ENCODE results near the gene CSRP1. TPM values are rescaled to one million over a fixed set of nuclear protein-coding genes. Genes with fewer than 3 reads are reported as not detected.

Gene CSRP1
- total and polyA plus RNA-seq, 2 of the 13 experiments (the other 11 are each of a cell fraction or from before 2014, with no cell fraction given) = 17.7 to 68.9 TPM

- in situ Hi-C loops (cut with HindIII; ENCODE audit: extremely low pct_ligation_motif_present, low pct_unique_long_range_greater_than_20kb) (no loop called here), intact Hi-C loops (cut with micrococcal nuclease; ENCODE audit: unreplicated experiment) (no loop called here)
- DNase-seq (ENCODE audit: low spot score) (no peak), ATAC-seq (no peak), FAIRE-seq (no peak)
- ChIA-PET POLR2A (no interaction called here), CTCF (ENCODE audit: low intra/inter-chr PET ratio, low total read pairs) (no interaction called here)
- no peaks in the 10 kb centered on the region for H3K36me3 ChIP-seq (replicated peaks in 1 of 2; ENCODE audit: control insufficient read depth in 1 of 2, insufficient read depth in 2 of 2, low read length in 2 of 2)
- H3K9me3 ChIP-seq (ENCODE audit: low read length) = no peaks in the 10 kb centered on the region
- 15% methylated on average over 6 of the region's 6 CpGs for WGBS (ENCODE audit: low lambda C conversion rate)
- H3K9ac ChIP-seq (ENCODE audit: insufficient read depth, low read depth, low read length) = no peak overlapping the region
- H3K27ac ChIP-seq (ENCODE audit: extremely low read length, insufficient read depth, low read length) = no peak overlapping the region
- H3K79me2 ChIP-seq (ENCODE audit: insufficient read depth, low read length) = no peaks in the 10 kb centered on the region
- H3K4me2 ChIP-seq (ENCODE audit: low read depth, low read length) = no peak overlapping the region
- BruUV-seq (replicated peaks) = no TSS peak
- no peaks in the 10 kb centered on the region for H4K20me1 ChIP-seq (ENCODE audit: insufficient read depth, low read length)
- peaks cover 18% of the 10 kb centered on the region for H3K4me1 ChIP-seq (ENCODE audit: insufficient read depth, low read length)
- H3K27me3 ChIP-seq (ENCODE audit: control insufficient read depth in 1 of 2, insufficient read depth in 2 of 2, low read length in 2 of 2) = peaks cover 17 to 71% of the 10 kb centered on the region in 2 experiments
- no peak overlapping the region for H2AFZ ChIP-seq (ENCODE audit: low read length)
- no peak overlapping the region for H3K4me3 ChIP-seq (replicated peaks in 1 of 3; ENCODE audit: insufficient read depth in 1 of 3, low read depth in 2 of 3, low read length in 3 of 3)
- TF ChIP-seq MIXL1 (CRISPR knock-in tag; IDR thresholded peaks at IDR 0.05) = no peak
- TF ChIP-seq ZNF891 (CRISPR knock-in tag; IDR thresholded peaks at IDR 0.05) = no peak
- TF ChIP-seq ZNF674 (CRISPR knock-in tag; IDR thresholded peaks at IDR 0.05; ENCODE audit: low read depth) = no peak
- no peak for TF ChIP-seq GZF1 (CRISPR knock-in tag; IDR thresholded peaks at IDR 0.05)
- TF ChIP-seq HHEX (CRISPR knock-in tag; IDR thresholded peaks at IDR 0.05) = no peak
- TF ChIP-seq PLSCR1 (CRISPR knock-in tag; IDR thresholded peaks at IDR 0.05; ENCODE audit: borderline replicate concordance) = no peak
- no peak for TF ChIP-seq ZNF280D (CRISPR knock-in tag; IDR thresholded peaks at IDR 0.05)
- TF ChIP-seq ZFYVE20 (CRISPR knock-in tag; IDR thresholded peaks at IDR 0.05; ENCODE audit: borderline replicate concordance, low read depth) = no peak
- TF ChIP-seq ZNF407 (CRISPR knock-in tag; IDR thresholded peaks at IDR 0.05; ENCODE audit: not compliant biosample characterization) = no peak
- TF ChIP-seq ZNF232 (CRISPR knock-in tag; IDR thresholded peaks at IDR 0.05; ENCODE audit: borderline replicate concordance) = no peak
These were observed 28.4 kb upstream of the CSRP1 start for GRCh38 chr1:201535046-201535918.
